Measurements from ENCODE around the gene UBXN7.

GRCh38 chr3:196390116-196390515 lies 42.1 kb downstream of the UBXN7 start:
- TF ChIP-seq EZH2 (IDR thresholded peaks at IDR 0.05; ENCODE audit: borderline replicate concordance, low read depth, low read length, severe bottlenecking) (no peak), GATA2 (IDR thresholded peaks at IDR 0.05; ENCODE audit: insufficient read depth, insufficient read length, low read depth, low read length) (no peak), CTCF (IDR thresholded peaks at IDR 0.05; ENCODE audit: extremely low read depth in 1 of 2, insufficient read depth in 1 of 2, low read depth in 1 of 2, low read length in 2 of 2) (no peak), POLR2A (IDR thresholded peaks at IDR 0.05; ENCODE audit: low read depth, low read length) (no peak)

All from endothelial cell of umbilical vein (primary cell).